PC-3 (cell line): ENCODE data around the gene BMP8B.

Source experiments
- CTCF ChIP-seq: fragments of 300-600 bp; sonication (generic); conservative IDR thresholded peaks from 2 replicates; pipeline ENCODE4 v1.5.1; 2017; ENCODE audit warnings: antibody characterized with exemption, low read depth, mild to moderate bottlenecking, low read length
- EZH2 ChIP-seq: fragments of 300-600 bp; sonication (generic); IDR thresholded peaks from one replicate; pipeline ENCODE4 v1.6.1; 2017; ENCODE audit warnings: antibody characterized with exemption, mild to moderate bottlenecking, low read length; ENCODE audit not compliant: unreplicated experiment

DNA sequence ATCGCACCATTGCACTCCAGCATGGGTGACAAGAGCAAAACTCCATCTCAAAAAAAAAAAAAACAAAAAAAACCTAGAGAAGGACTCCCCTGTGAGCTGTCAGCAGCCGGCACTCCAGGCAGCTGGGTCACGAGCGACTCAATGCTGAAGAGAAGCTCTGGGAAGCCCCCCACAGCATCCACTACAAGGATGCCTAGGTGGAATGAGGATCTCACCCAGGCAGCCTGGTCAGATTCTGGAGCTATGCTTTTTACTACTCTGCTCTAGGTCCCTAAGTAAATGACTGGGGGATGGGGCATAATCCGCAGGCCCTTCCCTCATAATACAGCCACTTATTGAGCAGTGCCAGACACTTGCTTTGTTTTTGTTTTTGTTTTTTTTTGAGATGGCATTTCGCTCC, 6.6 kb downstream of the BMP8B start:
- TF ChIP-seq CTCF = no peak
- no peak for TF ChIP-seq EZH2
